ENCODE measurements around the gene ZNF525.
"Not testable (repeated sequence)": the region's sequence is repeated elsewhere in the genome, so short reads cannot be mapped to it uniquely, and the experiment has no call there.

The ZNF525 gene

DNA sequence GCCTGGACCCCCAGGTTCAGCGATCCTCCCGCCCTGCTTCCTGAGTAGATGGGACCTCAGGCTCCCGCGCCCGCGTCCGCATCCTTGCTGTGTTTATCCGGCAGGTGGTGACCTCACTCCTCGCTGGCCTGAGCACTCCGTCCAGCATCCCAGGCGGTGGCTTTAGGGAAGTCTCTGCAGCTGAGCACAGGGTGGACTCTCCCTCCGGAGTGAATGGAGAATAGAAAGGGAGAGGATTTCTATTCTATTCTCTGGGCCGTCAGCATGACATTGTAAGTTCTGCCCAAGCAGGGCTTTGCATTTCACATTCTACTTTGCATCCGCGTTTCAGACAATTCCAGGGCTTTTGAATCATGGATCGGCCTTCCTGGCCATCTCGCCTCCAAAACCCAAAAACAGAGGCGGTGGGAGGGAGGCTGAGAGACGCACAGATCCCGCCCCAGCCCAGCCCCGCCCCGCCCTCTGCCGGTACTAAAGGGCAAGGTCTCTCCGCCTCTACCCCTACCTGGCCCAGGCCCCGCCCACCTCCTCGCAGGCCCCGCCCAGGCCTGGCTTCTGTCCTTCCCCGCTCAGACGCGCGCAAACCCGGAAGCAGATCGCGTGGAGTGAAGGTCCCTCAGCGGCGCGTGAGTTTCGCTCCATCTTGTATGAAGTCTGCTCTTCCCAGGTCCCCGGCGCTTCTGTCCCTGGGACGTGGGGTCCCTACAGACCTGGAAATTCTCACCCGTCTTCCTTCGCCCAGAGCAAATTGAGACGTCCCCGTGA lies at the start of gene ZNF525:
ZNF525 (plus strand) TSS at position 572 of the 765 bp plus-strand sequence. CDS start 6,577 bp downstream, outside the sequence.
- peak; percentile 94 to 98 (median 94) for DNase-seq (ENCODE audit: low read depth in 3 of 3)

- no peak for DNase-seq (ENCODE audit: low read depth in 3 of 3)
Observed at GRCh38 chr19:53328967-53329366, 36.5 kb upstream of the ZNF525 start.

DNA sequence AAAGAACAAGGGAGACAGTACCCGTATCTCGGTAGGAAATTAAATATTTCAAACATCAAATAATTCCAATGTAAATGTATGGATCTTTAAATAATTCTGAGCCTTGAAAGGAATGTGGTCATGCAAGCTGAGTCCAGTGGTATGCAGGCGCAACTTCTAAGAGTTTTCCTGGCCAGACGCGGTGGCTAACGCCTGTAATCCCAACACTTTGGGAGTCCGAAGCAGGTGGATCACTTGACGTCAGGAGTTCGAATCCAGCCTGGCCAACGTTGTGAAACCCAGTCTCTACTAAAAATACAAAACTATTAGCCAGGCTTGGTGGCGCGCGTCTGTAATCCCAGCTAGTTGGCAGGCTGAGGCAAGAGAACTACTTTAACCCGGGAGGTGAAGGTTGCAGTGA lies 33.0 kb upstream of the ZNF525 start:
- no peak for DNase-seq (ENCODE audit: low read depth in 3 of 3)

- peak in 1 of 3 experiments; percentile 9 for DNase-seq (ENCODE audit: low read depth in 3 of 3)
Observed at GRCh38 chr19:53333066-53333462, 32.4 kb upstream of the ZNF525 start.

DNA sequence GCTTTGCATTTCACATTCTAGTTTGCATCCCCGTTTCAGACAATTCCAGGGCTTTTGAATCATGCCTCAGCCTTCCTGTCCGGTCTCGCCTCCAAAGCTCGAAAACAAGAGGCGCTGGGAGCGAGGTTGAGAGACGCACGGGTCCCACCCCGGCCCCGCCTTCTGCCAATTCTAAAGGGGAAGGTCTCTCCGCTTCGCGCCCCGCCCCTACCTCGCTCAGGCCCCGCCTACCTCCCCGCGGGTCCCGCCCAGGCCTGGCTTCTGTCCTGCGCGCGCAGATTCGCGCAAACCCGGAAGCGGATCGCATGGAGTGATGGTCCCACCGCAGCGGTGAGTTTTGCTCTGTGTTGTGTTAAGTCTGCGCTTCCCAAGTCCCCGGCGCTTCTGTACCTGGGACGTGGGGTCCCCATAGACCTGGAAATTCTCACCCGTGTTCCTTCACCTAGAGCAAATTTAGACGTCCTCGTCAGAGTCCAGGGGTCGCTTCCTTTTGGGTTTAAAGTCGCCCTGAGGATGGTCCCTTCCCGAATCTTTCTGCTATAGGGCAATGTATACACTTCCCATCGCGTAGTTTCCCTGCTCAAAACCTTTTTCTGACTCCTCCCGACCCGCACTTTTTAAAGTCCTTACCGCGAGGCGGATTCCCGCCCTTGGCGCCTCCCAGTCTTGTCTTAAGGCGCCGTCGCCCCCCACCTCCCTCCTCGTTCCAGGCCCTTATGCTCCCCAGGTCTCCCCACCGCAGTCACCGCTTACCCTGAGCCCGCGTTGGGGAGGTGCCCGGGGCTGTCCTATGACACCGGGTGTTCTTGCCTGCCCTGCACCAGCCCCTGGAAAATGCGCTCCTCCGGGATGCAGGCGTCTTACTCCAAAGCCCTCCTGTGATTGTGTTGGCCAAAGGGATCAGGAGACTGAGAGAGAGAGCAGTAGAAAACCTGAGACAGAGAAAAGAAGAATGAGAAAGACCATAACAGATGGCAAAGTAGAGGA lies 31.7 kb upstream of the ZNF525 start, which contains the start of gene ZNF845:
ZNF845 (plus strand) TSS at position 287 of the 987 bp plus-strand sequence. CDS start 7,559 bp downstream, outside the sequence.
- peak; percentile 95 to 96 (median 95) for DNase-seq (ENCODE audit: low read depth in 3 of 3)

- DNase-seq (ENCODE audit: low read depth in 3 of 3), result not testable (repeated sequence)
Observed at GRCh38 chr19:53344403-53344802, 21.1 kb upstream of the ZNF525 start.

GRCh38 chr19:53355739-53356138 lies 9.8 kb upstream of the ZNF525 start:
- no peak for DNase-seq (ENCODE audit: low read depth in 3 of 3)

DNA sequence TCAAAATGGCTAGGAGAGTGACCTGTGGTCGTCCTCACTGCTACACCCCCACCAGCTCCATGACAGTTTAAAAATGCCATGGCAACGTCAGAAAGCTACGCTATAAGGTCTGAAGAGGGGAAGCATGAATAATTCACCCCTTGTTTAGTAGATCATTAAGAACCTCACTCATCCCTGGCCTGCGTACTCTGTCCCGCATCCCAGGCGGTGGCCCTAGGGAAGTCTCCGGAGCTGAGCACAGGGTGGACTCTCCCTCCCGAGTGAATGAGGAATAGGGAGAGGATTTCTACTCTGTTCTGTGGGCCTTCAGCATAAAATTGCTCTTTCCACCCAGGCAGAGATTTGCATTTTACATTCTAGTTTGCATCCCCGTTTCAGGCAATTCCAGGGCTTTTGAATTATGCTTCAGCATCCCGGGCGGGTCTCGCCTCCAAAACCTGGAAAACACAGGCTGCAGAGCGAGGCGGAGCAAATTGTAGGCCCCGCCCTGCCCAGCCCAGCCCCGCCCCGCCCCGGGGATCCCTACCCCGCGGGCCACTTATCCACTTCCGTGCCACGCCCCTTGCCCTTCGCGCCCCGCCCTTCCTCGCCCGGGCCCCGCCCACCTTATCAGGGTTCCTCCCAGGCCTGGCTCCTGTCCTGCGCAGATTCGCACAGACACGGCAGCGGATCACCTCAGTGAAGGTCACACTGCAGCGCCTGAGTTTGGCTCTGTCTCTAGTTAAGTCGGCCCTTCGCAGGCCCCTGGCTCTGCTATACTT lies 7.5 kb upstream of the ZNF525 start:
- no peak for DNase-seq (ENCODE audit: low read depth in 3 of 3)

GRCh38 chr19:53360056-53360455 lies 5.4 kb upstream of the ZNF525 start:
- not testable (repeated sequence) for DNase-seq (ENCODE audit: low read depth in 3 of 3)

- peak in 1 of 3 experiments; percentile 6 for DNase-seq (ENCODE audit: low read depth in 3 of 3)
Observed at GRCh38 chr19:53365899-53366493, 491 bp downstream of the ZNF525 start.

DNA sequence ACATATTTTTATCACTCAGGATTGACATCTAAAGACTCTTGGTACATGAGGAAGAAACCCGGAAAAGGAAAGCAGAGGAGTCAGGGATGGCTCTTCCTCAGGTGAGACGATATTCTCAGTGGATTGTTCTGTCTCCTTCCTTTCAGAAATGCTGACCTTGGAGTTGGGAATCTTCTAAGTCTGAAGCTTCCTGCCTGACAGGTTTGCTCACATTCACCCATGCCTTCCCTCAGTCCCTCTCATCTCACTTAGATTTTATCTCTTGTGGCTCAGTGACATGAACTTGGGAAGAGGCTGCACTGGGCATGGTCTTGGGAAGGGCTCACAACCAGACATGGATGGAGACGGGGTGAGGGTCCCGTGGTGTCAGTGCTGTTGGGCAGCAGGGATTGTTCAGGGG lies 6.7 kb downstream of the ZNF525 start:
- DNase-seq (ENCODE audit: low read depth in 3 of 3), result no peak

DNA sequence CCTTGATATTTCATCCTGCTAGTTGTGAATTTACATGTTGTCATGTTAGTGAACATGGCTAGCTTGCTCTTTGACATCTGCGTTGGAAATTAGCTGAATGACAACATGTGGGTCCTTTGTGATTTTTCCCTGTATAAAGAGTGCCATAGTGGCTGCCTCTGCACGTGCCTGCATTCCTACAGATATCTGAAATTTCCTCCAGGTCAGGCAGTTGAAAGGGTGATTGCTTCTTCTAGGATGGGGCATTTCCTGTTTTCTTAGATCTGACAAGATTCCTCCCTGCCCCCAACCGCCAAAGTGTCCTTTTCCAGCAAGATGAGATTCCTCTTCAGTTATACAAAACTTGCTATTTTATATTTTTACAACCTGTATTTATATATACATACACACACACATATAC lies 8.8 kb downstream of the ZNF525 start:
- no peak for DNase-seq (ENCODE audit: low read depth in 3 of 3)

DNA sequence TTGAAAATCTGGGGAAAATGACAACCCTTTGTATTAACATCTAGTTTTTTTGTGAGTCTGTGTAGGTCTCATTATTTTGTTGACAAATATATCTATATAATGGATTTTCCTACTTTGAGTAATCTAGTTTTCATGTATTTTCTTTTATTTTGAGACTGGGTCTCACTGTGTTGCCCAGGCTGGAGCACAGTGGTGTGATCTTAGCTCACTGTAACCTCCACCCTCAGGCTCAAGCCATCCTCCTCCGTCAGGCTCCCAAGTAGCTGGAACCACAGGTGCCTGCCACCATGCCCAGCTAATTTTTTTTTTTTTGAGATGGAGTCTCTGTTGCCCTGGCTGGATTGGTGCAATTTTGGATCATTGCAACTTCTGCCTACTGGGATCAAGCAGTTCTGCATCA lies 9.2 kb downstream of the ZNF525 start:
- DNase-seq (ENCODE audit: low read depth in 3 of 3), result no peak

DNA sequence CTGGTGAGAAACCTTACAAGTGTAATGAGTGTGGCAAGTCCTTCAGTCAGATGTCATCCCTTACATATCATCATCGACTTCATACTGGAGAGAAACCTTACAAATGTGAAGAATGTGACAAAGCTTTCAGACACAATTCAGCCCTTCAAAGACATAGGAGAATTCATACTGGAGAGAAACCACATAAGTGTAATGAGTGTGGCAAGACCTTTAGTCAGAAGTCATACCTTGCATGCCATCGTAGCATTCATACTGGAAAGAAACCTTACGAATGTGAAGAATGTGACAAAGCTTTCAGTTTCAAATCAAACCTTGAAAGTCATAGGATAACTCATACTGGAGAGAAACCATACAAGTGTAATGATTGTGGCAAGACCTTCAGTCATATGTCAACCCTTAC lies 15.9 kb downstream of the ZNF525 start:
- DNase-seq (ENCODE audit: low read depth in 3 of 3), result no peak

GRCh38 chr19:53388168-53388567 lies 22.7 kb downstream of the ZNF525 start:
- DNase-seq (ENCODE audit: low read depth in 3 of 3), result no peak

- DNase-seq (ENCODE audit: low read depth in 3 of 3), result no peak
Observed at GRCh38 chr19:53388904-53389303, 23.4 kb downstream of the ZNF525 start.

DNA sequence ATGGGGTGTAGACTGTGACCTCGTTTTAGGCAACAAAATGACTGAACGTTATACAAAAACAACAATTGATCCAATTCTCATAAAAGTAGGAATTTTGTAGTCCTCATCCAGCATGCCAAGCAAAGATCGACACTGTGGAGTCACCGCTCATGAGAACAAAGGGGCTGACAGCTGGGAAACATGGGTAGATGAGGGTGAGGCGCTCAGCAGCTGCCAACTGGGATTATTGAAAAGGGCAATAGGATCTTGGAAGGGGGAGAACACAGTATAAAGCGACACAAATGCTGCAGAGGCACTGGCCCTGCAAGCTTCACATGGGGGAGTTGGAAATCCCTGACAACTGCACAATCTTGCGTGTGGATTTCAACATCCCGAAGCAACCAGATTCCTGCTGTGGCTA lies 24.1 kb downstream of the ZNF525 start:
- DNase-seq (ENCODE audit: low read depth in 3 of 3), result no peak

DNA sequence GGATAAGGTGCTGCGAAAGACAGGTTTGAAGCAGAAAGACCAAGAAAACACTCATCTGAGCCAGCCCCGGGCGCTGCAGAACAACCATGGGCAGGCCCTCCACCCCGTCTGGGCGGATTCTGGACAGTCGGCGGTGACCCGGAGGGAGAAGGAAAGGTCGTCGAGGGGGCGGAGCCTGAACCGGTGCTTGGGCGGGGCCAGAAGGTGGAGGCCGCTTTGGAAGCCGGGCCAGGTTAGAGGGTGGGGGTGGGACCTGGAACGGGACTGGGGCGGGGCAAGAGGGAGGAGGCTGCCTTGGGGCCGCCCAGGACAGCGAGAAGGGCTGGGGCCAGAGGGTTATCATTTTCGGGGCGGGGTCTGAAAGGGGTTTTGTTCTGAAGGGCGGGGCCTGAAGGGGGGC lies 24.5 kb downstream of the ZNF525 start:
- no peak for DNase-seq (ENCODE audit: low read depth in 3 of 3)

DNA sequence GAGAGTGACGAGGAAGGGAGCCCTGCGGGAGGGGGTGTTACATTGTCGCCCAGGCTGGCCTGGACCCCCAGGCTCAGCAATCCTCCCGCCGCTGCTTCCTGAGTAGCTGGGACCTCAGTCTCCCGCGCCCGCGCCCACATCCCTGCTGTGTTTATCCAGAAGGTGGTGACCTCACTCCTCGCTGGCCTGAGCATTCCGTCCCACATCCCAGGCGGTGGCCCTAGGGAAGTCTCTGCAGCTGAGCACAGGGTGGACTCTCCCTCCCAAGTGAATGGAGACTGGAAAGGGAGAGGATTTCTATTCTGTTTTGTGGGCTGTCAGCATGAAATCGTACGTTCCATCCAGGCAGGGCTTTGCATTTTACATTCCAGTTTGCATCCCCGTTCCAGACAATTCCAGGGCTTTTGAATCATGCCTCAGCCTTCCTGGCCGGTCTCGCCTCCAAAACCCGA lies 29.0 kb downstream of the ZNF525 start:
- no peak for DNase-seq (ENCODE audit: low read depth in 3 of 3)

GRCh38 chr19:53394974-53395839 lies 29.7 kb downstream of the ZNF525 start, which contains the start of gene ZNF765:
TSS of gene ZNF765 (plus strand) at chr19:53395149. CDS start at chr19:53398016, 2,867 bp downstream.
- DNase-seq (ENCODE audit: low read depth in 3 of 3), result peak; percentile 93 to 97 (median 95)
